HL-60/S4 (cell line): Measurements from ENCODE around the gene IFI27.
"Not testable (repeated sequence)": the region's sequence is repeated elsewhere in the genome, so short reads cannot be mapped to it uniquely, and the experiment has no call there.

ENCODE experiments used
- in situ Hi-C: fragments of 300-500 bp; cut with MboI; formaldehyde crosslinking; loops from 2 replicates; pipeline ENCODE4 v1.14.3; 2022; ENCODE audit warnings: low sequenced_read_pairs

Gene IFI27

GRCh38 chr14:94145902-94146527 lies 35.5 kb downstream of the IFI27 start:
- in situ Hi-C loops: no loop called here

- in situ Hi-C loops: no loop called here
Measured at GRCh38 chr14:94152676-94153075, 42.1 kb downstream of the IFI27 start.

DNA sequence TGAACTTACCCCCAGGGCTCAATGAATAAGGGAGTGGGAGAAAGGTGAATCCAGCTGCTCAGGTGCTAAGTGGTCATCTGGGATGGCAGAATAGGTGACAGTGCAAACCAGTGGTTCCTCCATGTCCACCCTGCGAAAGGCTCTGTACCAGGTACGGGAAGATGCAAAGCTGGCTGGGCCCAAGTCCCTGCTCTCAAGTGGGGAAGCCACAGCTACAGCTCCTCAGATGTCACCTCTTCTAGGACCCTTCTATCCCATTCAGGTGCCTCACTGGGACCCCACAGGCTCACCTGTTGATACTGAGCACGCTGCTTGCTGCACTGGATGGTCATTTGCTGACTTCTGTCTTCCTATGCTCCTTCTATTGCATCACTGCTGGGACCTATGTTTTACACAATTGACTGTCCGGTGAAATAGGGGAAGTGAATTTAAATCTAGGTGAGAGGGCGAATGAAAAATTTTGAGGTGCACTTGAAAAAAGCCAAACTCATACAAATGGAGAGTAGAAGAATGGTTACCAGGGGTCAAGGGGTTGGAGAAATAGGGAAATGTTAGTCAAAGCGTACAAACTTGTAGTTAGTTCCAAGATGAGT lies 43.3 kb downstream of the IFI27 start:
- in situ Hi-C loops: no loop called here

DNA sequence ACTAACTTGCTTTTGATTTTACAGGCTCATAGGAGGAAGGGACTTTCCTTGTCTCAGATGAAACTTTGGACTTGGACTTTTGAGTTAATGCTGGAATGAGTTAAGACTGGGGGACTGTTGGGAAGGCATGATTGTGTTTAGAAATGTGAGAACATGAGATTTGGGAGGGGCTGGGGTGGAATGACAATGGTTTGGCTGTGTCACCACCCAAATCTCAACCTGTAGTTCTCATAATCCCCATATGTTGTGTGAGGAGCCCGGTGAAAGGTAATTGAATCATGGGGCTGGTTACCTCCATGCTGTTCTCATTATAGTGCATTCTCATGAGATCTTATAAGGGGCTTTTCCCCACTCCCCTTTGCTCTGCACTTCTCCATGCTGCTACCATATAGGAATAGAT lies 45.6 kb downstream of the IFI27 start:
- in situ Hi-C loops: not testable (repeated sequence)

DNA sequence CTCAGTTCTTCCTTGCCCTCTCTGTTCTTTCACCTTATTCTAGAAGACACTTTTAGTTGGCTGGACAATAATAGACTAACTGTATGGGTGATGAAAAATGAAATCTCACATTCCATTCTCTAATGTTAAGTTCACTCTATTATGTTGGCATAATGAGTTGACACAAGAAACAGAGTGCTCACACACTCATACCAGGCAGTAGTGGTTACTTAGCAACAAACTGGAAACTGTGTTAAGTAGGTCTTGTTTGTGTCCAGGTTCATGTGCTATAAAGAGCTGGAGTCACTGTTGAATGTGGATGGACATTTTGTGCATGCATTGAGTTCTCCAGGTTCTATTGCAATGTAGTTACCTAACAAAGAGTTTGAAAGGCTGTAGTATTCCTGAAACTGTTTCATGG lies 46.7 kb downstream of the IFI27 start:
- in situ Hi-C loops: no loop called here

DNA sequence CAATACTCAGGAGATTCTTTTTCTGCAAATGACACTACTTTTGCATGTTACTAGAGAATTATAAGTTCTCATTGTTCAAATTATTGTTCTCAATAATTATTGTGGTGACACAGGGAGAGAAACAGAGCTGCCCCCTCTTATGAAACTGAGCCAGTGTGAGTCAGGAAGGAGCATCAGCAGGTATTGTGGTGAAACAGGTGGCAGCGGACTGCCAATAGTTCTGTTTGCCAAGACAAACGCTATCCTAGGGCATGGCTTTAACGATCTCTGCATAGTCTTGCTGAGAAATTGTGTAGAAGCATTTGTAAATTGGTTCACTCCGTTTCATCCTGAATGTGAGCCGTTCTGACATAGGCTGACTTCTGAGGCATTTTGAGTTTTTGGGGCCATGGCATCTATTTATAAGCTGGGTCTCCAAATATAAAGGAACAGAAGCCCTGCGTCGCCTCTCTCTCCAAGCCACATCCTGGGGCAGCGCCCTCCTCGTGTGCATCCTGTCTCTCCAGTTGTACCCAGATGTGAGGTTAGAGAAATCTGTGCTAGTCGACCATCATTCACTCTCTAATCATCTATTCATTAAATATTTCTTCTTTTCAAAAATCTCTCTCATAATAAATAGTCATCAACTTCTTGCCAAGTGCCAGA lies 47.8 kb downstream of the IFI27 start:
- in situ Hi-C loops: no loop called here

GRCh38 chr14:94161058-94161457 lies 50.5 kb downstream of the IFI27 start:
- in situ Hi-C loops: no loop called here

- in situ Hi-C loops: no loop called here
Measured at GRCh38 chr14:94161981-94162380, 51.4 kb downstream of the IFI27 start.

GRCh38 chr14:94162466-94162865 lies 51.9 kb downstream of the IFI27 start:
- in situ Hi-C loops: no loop called here

- in situ Hi-C loops: no loop called here
Measured at GRCh38 chr14:94163796-94164195, 53.3 kb downstream of the IFI27 start.

DNA sequence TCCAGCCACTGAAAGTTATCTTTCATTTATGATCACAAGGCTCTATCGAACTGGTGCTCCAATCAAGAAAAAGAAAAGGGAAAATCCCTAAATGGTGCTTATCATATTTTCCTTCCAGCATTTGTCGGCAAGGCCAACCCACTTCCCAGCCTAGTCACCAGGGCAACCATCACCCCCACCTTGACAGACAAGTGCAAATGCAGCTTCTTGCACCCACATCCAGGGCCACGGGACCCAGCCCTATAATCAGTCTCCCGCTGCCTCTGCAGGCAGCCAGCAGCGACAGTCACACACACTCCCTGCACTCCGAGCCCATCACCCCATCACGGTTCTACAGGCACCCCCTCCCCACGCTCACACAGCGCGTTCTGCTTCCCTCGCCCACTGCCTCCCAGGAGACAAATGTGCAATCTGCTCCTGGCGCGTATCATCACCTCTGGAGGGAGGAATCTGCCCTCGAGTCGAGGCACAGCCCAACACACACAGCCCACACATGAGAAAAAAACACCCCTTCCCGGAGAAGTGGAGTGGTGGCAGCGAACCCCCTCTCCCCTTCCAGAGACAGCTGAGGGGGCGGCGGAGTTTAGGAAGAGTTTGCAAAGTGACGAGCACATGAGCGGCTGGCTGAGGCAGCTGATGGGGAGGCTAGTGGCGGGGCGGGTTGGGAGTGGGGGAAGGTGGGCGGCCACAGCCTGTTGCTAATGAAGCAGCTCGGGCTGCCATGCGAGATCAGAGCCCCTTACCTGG lies 54.3 kb downstream of the IFI27 start:
- in situ Hi-C loops: no loop called here

DNA sequence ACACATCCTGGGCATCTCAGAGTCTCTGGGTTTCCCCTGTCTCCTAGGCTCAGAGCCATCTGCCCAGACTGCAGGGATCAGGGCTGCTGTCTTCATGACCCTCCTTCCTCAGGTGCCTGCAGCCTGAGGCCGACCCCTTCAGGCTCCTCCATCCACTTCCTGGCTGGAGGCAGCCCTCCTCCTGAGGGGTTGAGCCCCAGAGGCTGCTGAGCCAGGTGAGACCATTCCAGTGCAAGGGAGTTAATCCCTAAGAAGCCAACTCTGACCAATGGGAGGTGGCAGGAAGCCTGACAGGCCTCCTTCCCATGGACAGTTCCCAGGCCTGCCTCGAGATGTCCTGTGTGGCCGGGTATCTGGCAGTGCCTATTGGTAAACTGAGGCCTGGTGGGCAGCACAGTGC lies 55.2 kb downstream of the IFI27 start:
- in situ Hi-C loops: no loop called here
